NCI-H2196 treated with DMSO at 0.1 percent for 48 hours (cell line): ENCODE measurements around the gene TAS2R3.

Source experiments
- DNase-seq: peaks from one replicate; lab custom pipeline; 2025; ENCODE audit not compliant: unreplicated experiment; lab: John Stamatoyannopoulos, UW

The TAS2R3 gene

GRCh38 chr7:141785706-141786552 is 22.0 kb downstream of the TAS2R3 start:
- DNase-seq: peak; percentile 42

- DNase-seq: no peak
Measured at GRCh38 chr7:141788296-141788695, 24.4 kb downstream of the TAS2R3 start.

- no peak for DNase-seq
Measured at GRCh38 chr7:141789917-141790316, 26.0 kb downstream of the TAS2R3 start, which contains the start of gene TAS2R5. Gene TAS2R5, plus strand, starts transcription at chr7:141790217. Its CDS starts 145 bp downstream, at chr7:141790362.

- DNase-seq: no peak
Measured at GRCh38 chr7:141792526-141792925, 28.6 kb downstream of the TAS2R3 start.
